ENCODE measurements around the gene NEDD9. TPM values are rescaled to one million over a fixed set of nuclear protein-coding genes. Genes with fewer than 3 reads are reported as not detected.

NEDD9 gene, protein sequence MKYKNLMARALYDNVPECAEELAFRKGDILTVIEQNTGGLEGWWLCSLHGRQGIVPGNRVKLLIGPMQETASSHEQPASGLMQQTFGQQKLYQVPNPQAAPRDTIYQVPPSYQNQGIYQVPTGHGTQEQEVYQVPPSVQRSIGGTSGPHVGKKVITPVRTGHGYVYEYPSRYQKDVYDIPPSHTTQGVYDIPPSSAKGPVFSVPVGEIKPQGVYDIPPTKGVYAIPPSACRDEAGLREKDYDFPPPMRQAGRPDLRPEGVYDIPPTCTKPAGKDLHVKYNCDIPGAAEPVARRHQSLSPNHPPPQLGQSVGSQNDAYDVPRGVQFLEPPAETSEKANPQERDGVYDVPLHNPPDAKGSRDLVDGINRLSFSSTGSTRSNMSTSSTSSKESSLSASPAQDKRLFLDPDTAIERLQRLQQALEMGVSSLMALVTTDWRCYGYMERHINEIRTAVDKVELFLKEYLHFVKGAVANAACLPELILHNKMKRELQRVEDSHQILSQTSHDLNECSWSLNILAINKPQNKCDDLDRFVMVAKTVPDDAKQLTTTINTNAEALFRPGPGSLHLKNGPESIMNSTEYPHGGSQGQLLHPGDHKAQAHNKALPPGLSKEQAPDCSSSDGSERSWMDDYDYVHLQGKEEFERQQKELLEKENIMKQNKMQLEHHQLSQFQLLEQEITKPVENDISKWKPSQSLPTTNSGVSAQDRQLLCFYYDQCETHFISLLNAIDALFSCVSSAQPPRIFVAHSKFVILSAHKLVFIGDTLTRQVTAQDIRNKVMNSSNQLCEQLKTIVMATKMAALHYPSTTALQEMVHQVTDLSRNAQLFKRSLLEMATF
- 87.1 and 118 TPM in 2 replicates for total RNA-seq

DNA sequence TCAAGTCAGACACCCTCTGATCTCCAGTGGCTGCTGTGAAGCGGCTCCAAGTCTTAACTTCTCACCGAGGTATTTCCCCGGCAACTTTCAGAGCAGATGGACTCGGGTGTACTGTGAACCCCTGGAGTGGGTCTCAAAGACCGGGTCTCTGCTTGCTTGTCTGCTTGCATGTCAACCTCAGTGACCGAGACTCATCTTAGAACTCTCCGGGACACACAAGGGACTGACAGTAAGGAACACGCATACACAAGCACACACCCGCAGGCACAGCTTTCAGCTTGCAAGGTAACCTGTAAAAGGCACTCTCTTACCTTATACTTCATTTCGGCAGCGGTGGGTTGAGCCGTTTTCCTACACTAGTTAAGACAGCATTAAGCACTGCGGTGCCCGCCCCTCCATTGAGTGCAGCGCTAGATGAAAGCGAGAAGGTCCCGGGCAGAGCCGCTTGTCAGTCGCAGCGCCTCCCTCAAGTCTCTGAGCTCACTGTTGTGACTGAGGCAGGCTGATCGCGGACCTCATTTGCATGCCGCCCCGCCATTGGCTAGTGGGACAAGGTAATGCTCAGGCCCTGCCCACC, at the start of gene NEDD9:
NEDD9 (minus strand) TSS at position 476 of the 577 bp plus-strand sequence; CDS start at position 323, 153 bp downstream.

Small RNA genes lying within 50 kb of the gene (small RNA-seq; reads per million reads assigned to genes)
- gene AL136139.1, result not detected

Other genes with a start within 250 kb of the NEDD9 start
- gene ELOVL2, start 188.4 kb downstream of the NEDD9 start, total RNA-seq, result not detected in 2 replicates
- gene SMIM13, start 138.8 kb downstream of the NEDD9 start, total RNA-seq, result 14.4 and 17.4 TPM in 2 replicates
- not detected in 2 replicates for gene ERVFRD-1, start 120.9 kb downstream of the NEDD9 start, total RNA-seq

Measured in vein endothelial cell (primary cell).